SU-DHL-6 (cell line): Measurements from ENCODE around the gene GTF2I.
"Not testable (repeated sequence)": the region's sequence is repeated elsewhere in the genome, so short reads cannot be mapped to it uniquely, and the experiment has no call there.

Source experiments
- H2AFZ ChIP-seq: fragments of 200-600 bp; sonication (generic); 2 replicates; pipeline ENCODE4 v1.6.1; 2014; ENCODE audit warnings: low read depth, mild to moderate bottlenecking, moderate library complexity, mixed read lengths, antibody characterized with exemption, low read length; ENCODE audit not compliant: severe bottlenecking
- H3F3A ChIP-seq: fragments of 200-600 bp; shearing (Covaris generic); 2 replicates; pipeline ENCODE4 v1.6.0; 2016; ENCODE audit warnings: antibody characterized with exemption, mild to moderate bottlenecking; ENCODE audit not compliant: insufficient read depth
- H3K27ac ChIP-seq: fragments of 200-600 bp; sonication (generic); 2 replicates; pipeline ENCODE4 v1.5.1; 2016; ENCODE audit warnings: low read depth, mild to moderate bottlenecking, low read length, moderate library complexity, mixed read lengths
- H3K27me3 ChIP-seq: fragments of 200-600 bp; sonication (generic), shearing (Covaris generic); 2 replicates; pipeline ENCODE4 v1.6.0; 2014; ENCODE audit warnings: mild to moderate bottlenecking, low read length
- H3K36me3 ChIP-seq: fragments of 200-600 bp; sonication (generic); 2 replicates; pipeline ENCODE4 v1.6.1; 2014; ENCODE audit warnings: mild to moderate bottlenecking, low read length, mixed read lengths
- H3K4me2 ChIP-seq: fragments of 300-600, 200-600 bp; shearing (Covaris generic), sonication (generic); 2 replicates; pipeline ENCODE4 v1.6.0; 2014; ENCODE audit warnings: low read length, low read depth, mild to moderate bottlenecking; ENCODE audit not compliant: poor library complexity, severe bottlenecking
- H3K4me3 ChIP-seq: fragments of 200-600 bp; sonication (generic); 2 replicates; pipeline ENCODE4 v1.5.1; 2014; ENCODE audit warnings: antibody characterized with exemption, low read length, mild to moderate bottlenecking, mixed read lengths; ENCODE audit not compliant: insufficient read depth, poor library complexity, severe bottlenecking
- H3K79me2 ChIP-seq: fragments of 200-600 bp; sonication (generic); 2 replicates; pipeline ENCODE4 v1.6.1; 2014; ENCODE audit warnings: mild to moderate bottlenecking, low read length, moderate library complexity; ENCODE audit not compliant: insufficient read depth
- H3K9ac ChIP-seq: fragments of 200-600 bp; sonication (generic); 2 replicates; pipeline ENCODE4 v1.7.0; 2014; ENCODE audit warnings: mild to moderate bottlenecking, low read length
- H3K9me2 ChIP-seq: fragments of 200-600 bp; sonication (generic); replicated peaks from 2 replicates; pipeline ENCODE4 v1.6.1; 2014; ENCODE audit warnings: low read length; ENCODE audit not compliant: insufficient read depth
- H3K9me3 ChIP-seq: fragments of 200-600 bp; sonication (generic); 2 replicates; pipeline ENCODE4 v1.6.1; 2014; ENCODE audit warnings: low read length, mixed read lengths; ENCODE audit not compliant: insufficient read depth
- H4K20me1 ChIP-seq: fragments of 200-600 bp; sonication (generic); 2 replicates; pipeline ENCODE4 v1.6.1; 2014; ENCODE audit warnings: low read depth, mild to moderate bottlenecking, antibody characterized with exemption, low read length, moderate library complexity, mixed read lengths

Gene GTF2I

GRCh38 chr7:74789200-74789736 is 131.8 kb downstream of the GTF2I start:
- H3K36me3 ChIP-seq, H3K9ac ChIP-seq, H3K27me3 ChIP-seq, H2AFZ ChIP-seq, H3K4me3 ChIP-seq, H3K27ac ChIP-seq, H3K79me2 ChIP-seq, H3K9me2 ChIP-seq, H4K20me1 ChIP-seq, H3F3A ChIP-seq, H3K4me2 ChIP-seq, H3K9me3 ChIP-seq: not testable (repeated sequence)

GRCh38 chr7:74797848-74798622 is 140.5 kb downstream of the GTF2I start:
- not testable (repeated sequence) for H2AFZ ChIP-seq, H3K9ac ChIP-seq, H3K79me2 ChIP-seq, H3F3A ChIP-seq, H3K4me3 ChIP-seq, H4K20me1 ChIP-seq, H3K27ac ChIP-seq, H3K9me2 ChIP-seq, H3K4me2 ChIP-seq, H3K36me3 ChIP-seq, H3K9me3 ChIP-seq, H3K27me3 ChIP-seq

- H3K4me3 ChIP-seq, H4K20me1 ChIP-seq, H3K36me3 ChIP-seq, H3K9me2 ChIP-seq, H3K27me3 ChIP-seq, H3K9me3 ChIP-seq, H3K27ac ChIP-seq, H3K9ac ChIP-seq, H2AFZ ChIP-seq, H3K4me2 ChIP-seq, H3F3A ChIP-seq, H3K79me2 ChIP-seq: not testable (repeated sequence)
Observed at GRCh38 chr7:74798644-74799043, 141.1 kb downstream of the GTF2I start.
